ENCODE results near the gene WDR1. TPM values are rescaled to one million over a fixed set of nuclear protein-coding genes. Genes with fewer than 3 reads are reported as not detected.
A peak's percentile ranks its signal among the peaks of the same experiment; 100 is the strongest.

WDR1 gene
- total RNA-seq, 3 donors from 2014 or later (not counting 1 experiment from before 2014, with no cell fraction given), result 411 to 477 (median 468) TPM

- Histone ChIP-seq H3K4me1 (ENCODE audit: control insufficient read depth, insufficient read depth, low read length) (peaks cover 13% of the 10 kb centered on the region), H3K9me3 (ENCODE audit: control insufficient read depth, insufficient read depth, low read length) (no peaks in the 10 kb centered on the region), H3K27me3 (ENCODE audit: control insufficient read depth, insufficient read depth, low read length) (no peaks in the 10 kb centered on the region), H3K4me3 (ENCODE audit: low read length) (no peak overlapping the region), H3K36me3 (ENCODE audit: control insufficient read depth, insufficient read depth, low read length) (no peaks in the 10 kb centered on the region), H3K27ac (ENCODE audit: low read length) (no peak overlapping the region)
- no peaks in the 10 kb centered on the region for H3K36me3 Mint-ChIP-seq
- H3K27ac Mint-ChIP-seq, result no peak overlapping the region
- no peaks in the 10 kb centered on the region for H3K27me3 Mint-ChIP-seq (ENCODE audit: low read depth in 2 of 2)
- H3K4me3 Mint-ChIP-seq, result no peak overlapping the region
- H3K4me1 Mint-ChIP-seq, result peaks cover 13 to 14% of the 10 kb centered on the region in 2 donors
- ATAC-seq (no peak), DNase-seq (no peak)
- H3K9me3 Mint-ChIP-seq, result no peaks in the 10 kb centered on the region
- 93% methylated on average over 5 of the region's 5 CpGs for WGBS (ENCODE audit: insufficient coverage)
- no peak for TF ChIP-seq CTCF (IDR thresholded peaks at IDR 0.05)
- intact Hi-C loops (cut with micrococcal nuclease), result no loop called here
Measured at GRCh38 chr4:10034612-10035104, 81.9 kb downstream of the WDR1 start.

- Histone ChIP-seq H3K27me3 (ENCODE audit: control insufficient read depth, insufficient read depth, low read length) (no peaks in the 10 kb centered on the region), H3K9me3 (ENCODE audit: control insufficient read depth, insufficient read depth, low read length) (no peaks in the 10 kb centered on the region), H3K36me3 (ENCODE audit: control insufficient read depth, insufficient read depth, low read length) (no peaks in the 10 kb centered on the region), H3K4me3 (ENCODE audit: low read length) (no peak overlapping the region), H3K4me1 (ENCODE audit: control insufficient read depth, insufficient read depth, low read length) (peaks cover 13% of the 10 kb centered on the region), H3K27ac (ENCODE audit: low read length) (no peak overlapping the region)
- peak overlapping the region in 1 of 2 donors; percentile 25 for H3K27ac Mint-ChIP-seq
- WGBS (ENCODE audit: insufficient coverage), result 92% methylated on average over 10 of the region's 10 CpGs
- H3K4me1 Mint-ChIP-seq, result peaks cover 13 to 14% of the 10 kb centered on the region in 2 donors
- no peak for TF ChIP-seq CTCF (IDR thresholded peaks at IDR 0.05)
- H3K27me3 Mint-ChIP-seq (ENCODE audit: low read depth in 2 of 2), result no peaks in the 10 kb centered on the region
- H3K9me3 Mint-ChIP-seq, result no peaks in the 10 kb centered on the region
- ATAC-seq, result no peak
- no peak for DNase-seq
- intact Hi-C loops (cut with micrococcal nuclease), result no loop called here
- no peaks in the 10 kb centered on the region for H3K36me3 Mint-ChIP-seq
- H3K4me3 Mint-ChIP-seq, result no peak overlapping the region
Measured at GRCh38 chr4:10034136-10034535, 82.5 kb downstream of the WDR1 start.

GRCh38 chr4:10033191-10033881, 83.3 kb downstream of the WDR1 start:
- no peak overlapping the region for H3K27ac ChIP-seq (ENCODE audit: low read length)
- WGBS (ENCODE audit: insufficient coverage), result 61% methylated on average over 18 of the region's 18 CpGs
- H3K36me3 Mint-ChIP-seq, result no peaks in the 10 kb centered on the region
- TF ChIP-seq CTCF (IDR thresholded peaks at IDR 0.05), result no peak
- H3K27me3 Mint-ChIP-seq (ENCODE audit: low read depth in 2 of 2), result no peaks in the 10 kb centered on the region
- H3K4me1 Mint-ChIP-seq, result peaks cover 13 to 14% of the 10 kb centered on the region in 2 donors
- H3K4me3 ChIP-seq (ENCODE audit: low read length), result no peak overlapping the region
- H3K9me3 ChIP-seq (ENCODE audit: control insufficient read depth, insufficient read depth, low read length), result no peaks in the 10 kb centered on the region
- H3K27me3 ChIP-seq (ENCODE audit: control insufficient read depth, insufficient read depth, low read length), result no peaks in the 10 kb centered on the region
- no peak for ATAC-seq
- intact Hi-C loops (cut with micrococcal nuclease), result no loop called here
- peaks cover 13% of the 10 kb centered on the region for H3K4me1 ChIP-seq (ENCODE audit: control insufficient read depth, insufficient read depth, low read length)
- no peaks in the 10 kb centered on the region for H3K9me3 Mint-ChIP-seq
- H3K36me3 ChIP-seq (ENCODE audit: control insufficient read depth, insufficient read depth, low read length), result no peaks in the 10 kb centered on the region
- DNase-seq, result no peak
- H3K27ac Mint-ChIP-seq, result peak overlapping the region in 1 of 2 donors; percentile 25
- H3K4me3 Mint-ChIP-seq, result no peak overlapping the region

All from natural killer cell (primary cell).